Activated naive CD8-positive, alpha-beta T cell (primary cell): Measurements from ENCODE around the gene RBBP8NL.

Source experiments
- H3K27ac Mint-ChIP-seq: one replicate; pipeline ENCODE4 v1.8.0; 2021; ENCODE audit warnings: mixed read lengths
- H3K27me3 Mint-ChIP-seq: one replicate; pipeline ENCODE4 v1.8.0; 2021; ENCODE audit warnings: mixed read lengths
- H3K36me3 Mint-ChIP-seq: one replicate; pipeline ENCODE4 v1.8.0; 2021; ENCODE audit warnings: mixed read lengths
- H3K4me1 Mint-ChIP-seq: one replicate; pipeline ENCODE4 v1.8.0; 2021; ENCODE audit warnings: low read depth, mixed read lengths
- H3K4me3 Mint-ChIP-seq: one replicate; pipeline ENCODE4 v1.8.0; 2021; ENCODE audit warnings: mild to moderate bottlenecking, mixed read lengths
- H3K9me3 Mint-ChIP-seq: one replicate; pipeline ENCODE4 v1.8.0; 2021; ENCODE audit warnings: low read depth, mixed read lengths

Gene RBBP8NL

DNA sequence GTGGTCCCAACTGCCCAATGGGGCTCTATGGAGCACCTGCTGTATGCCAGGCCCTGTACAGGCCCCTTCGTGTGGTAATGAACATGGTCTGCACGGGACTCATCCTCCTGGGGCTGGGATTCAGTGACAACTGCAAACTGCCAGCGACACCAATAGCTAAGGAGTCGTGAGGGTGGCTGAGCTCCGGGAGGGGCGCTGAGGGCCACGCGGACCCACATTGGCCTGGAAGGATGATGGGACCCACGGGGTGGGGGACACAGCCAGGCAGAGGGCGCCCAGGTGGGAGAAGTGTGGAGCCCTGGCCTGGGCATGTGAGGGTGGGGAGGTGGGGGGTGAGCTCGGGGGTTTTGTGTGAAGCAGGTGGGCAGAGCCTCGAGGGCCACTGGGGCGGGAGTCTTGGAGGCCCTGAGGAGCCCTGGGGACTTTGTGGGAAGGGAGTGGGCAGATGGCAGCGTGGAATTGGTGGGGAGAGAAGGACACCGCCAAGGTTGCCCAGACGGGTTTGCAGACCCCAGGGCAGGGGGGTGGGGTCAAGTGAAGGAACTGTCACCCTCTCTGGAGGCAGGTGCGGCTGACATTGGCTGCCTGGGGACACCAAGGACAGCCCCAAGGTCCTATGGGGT, 26.0 kb upstream of the RBBP8NL start:
- H3K4me3 Mint-ChIP-seq, result no peak overlapping the region
- peaks cover 4% of the 10 kb centered on the region for H3K27me3 Mint-ChIP-seq
- H3K27ac Mint-ChIP-seq, result no peak overlapping the region
- no peaks in the 10 kb centered on the region for H3K4me1 Mint-ChIP-seq
- H3K9me3 Mint-ChIP-seq, result no peaks in the 10 kb centered on the region
- no peaks in the 10 kb centered on the region for H3K36me3 Mint-ChIP-seq

DNA sequence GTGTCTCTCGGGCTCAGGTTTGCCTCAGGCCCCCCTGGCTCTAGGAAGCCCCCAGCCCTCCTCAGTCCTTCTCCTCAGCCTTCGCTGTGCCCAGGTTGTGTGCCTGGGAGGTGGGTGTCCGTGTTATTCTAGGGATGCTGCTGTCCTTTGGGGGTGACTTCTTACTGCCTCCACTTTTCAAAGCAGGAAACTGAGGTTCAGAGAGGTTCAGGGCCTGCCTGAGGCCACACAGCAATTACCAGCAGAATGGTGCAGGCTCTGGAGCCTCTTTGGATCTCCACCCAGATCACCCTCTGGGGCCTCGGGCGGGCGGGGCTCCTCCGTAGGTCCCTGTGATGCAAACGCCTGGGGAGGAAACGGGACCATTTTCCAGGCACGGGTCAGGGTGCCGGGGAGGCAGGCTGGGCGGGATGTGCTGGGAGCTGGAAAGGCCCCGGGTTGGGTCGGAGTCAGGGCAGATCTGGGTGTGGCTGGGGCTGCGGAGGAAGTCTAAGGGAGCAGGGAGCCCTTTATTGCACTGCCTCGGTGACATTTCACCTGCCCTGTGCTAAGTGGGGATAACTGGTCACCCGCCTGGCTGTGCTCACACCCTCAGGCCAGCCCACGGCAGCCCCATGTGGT, 25.2 kb upstream of the RBBP8NL start:
- H3K9me3 Mint-ChIP-seq, result no peaks in the 10 kb centered on the region
- H3K36me3 Mint-ChIP-seq, result no peaks in the 10 kb centered on the region
- no peaks in the 10 kb centered on the region for H3K4me1 Mint-ChIP-seq
- H3K4me3 Mint-ChIP-seq, result no peak overlapping the region
- H3K27ac Mint-ChIP-seq, result no peak overlapping the region
- peaks cover 4% of the 10 kb centered on the region for H3K27me3 Mint-ChIP-seq

- no peak overlapping the region for H3K4me3 Mint-ChIP-seq
- H3K9me3 Mint-ChIP-seq, result no peaks in the 10 kb centered on the region
- peaks cover 4% of the 10 kb centered on the region for H3K27me3 Mint-ChIP-seq
- no peak overlapping the region for H3K27ac Mint-ChIP-seq
- no peaks in the 10 kb centered on the region for H3K4me1 Mint-ChIP-seq
- no peaks in the 10 kb centered on the region for H3K36me3 Mint-ChIP-seq
Observed at GRCh38 chr20:62451970-62452369, 24.6 kb upstream of the RBBP8NL start.

GRCh38 chr20:62451156-62451767, 23.9 kb upstream of the RBBP8NL start:
- H3K27ac Mint-ChIP-seq, result no peak overlapping the region
- H3K4me1 Mint-ChIP-seq, result no peaks in the 10 kb centered on the region
- H3K27me3 Mint-ChIP-seq, result peaks cover 4% of the 10 kb centered on the region
- H3K36me3 Mint-ChIP-seq, result no peaks in the 10 kb centered on the region
- no peaks in the 10 kb centered on the region for H3K9me3 Mint-ChIP-seq
- no peak overlapping the region for H3K4me3 Mint-ChIP-seq

DNA sequence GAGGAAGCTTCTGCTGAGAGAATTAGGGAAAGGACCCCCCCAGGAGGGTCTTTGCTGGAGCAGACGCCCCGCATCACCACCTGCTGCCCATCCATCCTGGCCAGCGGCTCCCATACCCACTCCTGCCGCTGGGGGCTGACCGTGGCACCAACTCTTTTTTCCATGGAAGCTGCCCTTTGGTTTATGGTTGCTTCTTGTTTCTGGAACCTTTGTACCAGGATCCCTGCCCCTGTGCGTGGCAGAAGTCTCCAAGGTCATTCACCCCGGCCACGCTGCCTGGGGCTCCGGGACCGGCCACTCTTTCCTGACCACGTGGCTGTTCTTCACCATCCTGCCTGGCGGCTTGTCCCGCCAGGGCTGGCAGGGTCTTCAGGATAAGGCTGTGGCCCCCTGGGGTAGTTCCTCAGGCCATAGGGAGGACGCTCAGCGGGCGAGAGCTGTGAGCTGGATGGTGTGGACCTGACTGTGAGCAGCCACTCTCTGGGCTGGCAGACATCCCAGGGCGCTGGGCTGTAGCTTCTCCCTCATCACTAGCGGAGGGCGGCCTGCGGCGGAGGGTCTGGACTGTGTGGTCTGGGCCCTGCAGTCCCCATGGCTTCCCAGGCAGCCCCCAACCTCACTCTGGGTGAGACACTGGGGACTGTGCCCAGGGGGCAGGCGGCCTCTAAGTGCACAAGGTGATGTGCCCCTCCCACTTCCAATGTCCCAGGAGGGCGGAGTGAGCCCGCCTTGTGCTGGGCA, 22.8 kb upstream of the RBBP8NL start:
- Mint-ChIP-seq H3K27ac (no peak overlapping the region), H3K27me3 (peaks cover 3% of the 10 kb centered on the region), H3K36me3 (no peaks in the 10 kb centered on the region), H3K4me1 (no peaks in the 10 kb centered on the region), H3K4me3 (no peak overlapping the region), H3K9me3 (no peaks in the 10 kb centered on the region)

- Mint-ChIP-seq H3K27ac (no peak overlapping the region), H3K4me3 (no peak overlapping the region), H3K36me3 (no peaks in the 10 kb centered on the region), H3K9me3 (no peaks in the 10 kb centered on the region), H3K4me1 (no peaks in the 10 kb centered on the region), H3K27me3 (peaks cover 3% of the 10 kb centered on the region)
Observed at GRCh38 chr20:62448788-62449187, 21.4 kb upstream of the RBBP8NL start.

DNA sequence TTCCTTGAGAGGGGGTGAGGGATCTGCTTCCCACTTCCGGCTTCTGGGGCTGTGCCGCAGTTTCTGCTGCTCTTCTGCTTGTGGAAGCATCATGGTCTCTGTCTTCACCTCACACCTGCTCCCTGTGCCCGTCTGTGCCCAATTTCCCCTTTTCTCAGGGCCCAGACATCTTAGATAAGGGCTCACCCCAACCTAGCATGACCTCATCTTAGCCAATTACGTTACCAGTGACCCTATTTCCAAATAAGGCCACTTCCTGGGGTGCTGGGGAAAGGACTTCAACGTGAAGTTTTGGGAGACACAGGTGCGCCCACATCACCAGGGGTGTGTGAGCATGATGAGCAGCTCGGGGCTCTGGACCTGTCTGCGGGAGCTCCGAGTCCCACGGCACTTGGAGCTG, 20.7 kb upstream of the RBBP8NL start:
- H3K27ac Mint-ChIP-seq, result no peak overlapping the region
- no peak overlapping the region for H3K4me3 Mint-ChIP-seq
- H3K9me3 Mint-ChIP-seq, result no peaks in the 10 kb centered on the region
- H3K36me3 Mint-ChIP-seq, result no peaks in the 10 kb centered on the region
- no peaks in the 10 kb centered on the region for H3K4me1 Mint-ChIP-seq
- H3K27me3 Mint-ChIP-seq, result peaks cover 3% of the 10 kb centered on the region

GRCh38 chr20:62446888-62447869, 19.8 kb upstream of the RBBP8NL start:
- Mint-ChIP-seq H3K36me3 (no peaks in the 10 kb centered on the region), H3K27me3 (peaks cover 3% of the 10 kb centered on the region), H3K27ac (no peak overlapping the region), H3K4me3 (no peak overlapping the region), H3K9me3 (no peaks in the 10 kb centered on the region), H3K4me1 (no peaks in the 10 kb centered on the region)

DNA sequence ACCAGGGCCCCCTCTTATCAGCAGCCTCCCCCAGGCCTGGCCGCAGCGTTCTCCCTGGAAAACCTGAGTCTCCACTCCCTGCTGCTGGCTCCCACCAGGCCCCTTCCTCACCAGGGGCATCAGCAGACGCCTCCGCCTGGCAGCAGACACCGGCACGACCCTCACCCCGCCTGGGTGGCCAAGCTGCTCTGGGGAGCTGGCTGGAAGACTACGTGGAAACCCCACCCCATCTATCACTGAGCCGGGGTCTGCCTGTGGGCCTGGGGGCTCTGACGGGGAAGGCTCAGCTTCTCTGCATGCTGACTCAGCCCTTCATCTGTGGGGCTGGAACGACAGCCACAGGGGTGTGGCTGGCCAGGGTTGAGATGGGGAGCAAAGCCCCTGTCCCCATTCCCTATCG, 19.1 kb upstream of the RBBP8NL start:
- Mint-ChIP-seq H3K27me3 (peaks cover 3% of the 10 kb centered on the region), H3K36me3 (no peaks in the 10 kb centered on the region), H3K27ac (no peak overlapping the region)

GRCh38 chr20:62445553-62446340, 18.4 kb upstream of the RBBP8NL start:
- no peak overlapping the region for H3K27ac Mint-ChIP-seq
- no peak overlapping the region for H3K4me3 Mint-ChIP-seq
- peaks cover 3% of the 10 kb centered on the region for H3K27me3 Mint-ChIP-seq
- no peaks in the 10 kb centered on the region for H3K36me3 Mint-ChIP-seq
- no peaks in the 10 kb centered on the region for H3K4me1 Mint-ChIP-seq
- no peaks in the 10 kb centered on the region for H3K9me3 Mint-ChIP-seq

More for the DNA sequence above, 19.1 kb upstream of the RBBP8NL start:
- no peak overlapping the region for H3K4me3 Mint-ChIP-seq
- H3K4me1 Mint-ChIP-seq, result no peaks in the 10 kb centered on the region
- H3K9me3 Mint-ChIP-seq, result no peaks in the 10 kb centered on the region

DNA sequence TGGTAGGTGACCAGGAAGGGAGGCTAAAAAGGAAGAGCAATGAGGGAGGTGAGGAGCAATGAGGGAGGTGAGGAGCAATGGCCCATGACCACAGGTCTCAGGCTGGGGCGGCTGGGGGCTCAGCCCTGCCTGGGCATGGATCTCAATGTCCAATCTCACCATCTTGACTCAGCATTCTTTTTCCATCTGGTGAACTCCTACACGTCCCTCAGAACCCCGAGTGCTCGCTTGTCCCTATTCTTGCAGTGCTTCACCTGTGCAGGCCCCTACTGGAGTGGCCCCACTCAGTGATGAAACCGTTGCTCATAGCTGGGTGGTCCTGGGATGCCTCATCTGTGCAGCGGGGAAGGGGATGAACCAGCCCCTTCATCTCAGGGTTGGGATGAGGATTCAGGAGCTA, 16.9 kb upstream of the RBBP8NL start:
- Mint-ChIP-seq H3K27me3 (no peaks in the 10 kb centered on the region), H3K36me3 (no peaks in the 10 kb centered on the region), H3K4me1 (no peaks in the 10 kb centered on the region), H3K9me3 (no peaks in the 10 kb centered on the region), H3K4me3 (no peak overlapping the region), H3K27ac (no peak overlapping the region)

DNA sequence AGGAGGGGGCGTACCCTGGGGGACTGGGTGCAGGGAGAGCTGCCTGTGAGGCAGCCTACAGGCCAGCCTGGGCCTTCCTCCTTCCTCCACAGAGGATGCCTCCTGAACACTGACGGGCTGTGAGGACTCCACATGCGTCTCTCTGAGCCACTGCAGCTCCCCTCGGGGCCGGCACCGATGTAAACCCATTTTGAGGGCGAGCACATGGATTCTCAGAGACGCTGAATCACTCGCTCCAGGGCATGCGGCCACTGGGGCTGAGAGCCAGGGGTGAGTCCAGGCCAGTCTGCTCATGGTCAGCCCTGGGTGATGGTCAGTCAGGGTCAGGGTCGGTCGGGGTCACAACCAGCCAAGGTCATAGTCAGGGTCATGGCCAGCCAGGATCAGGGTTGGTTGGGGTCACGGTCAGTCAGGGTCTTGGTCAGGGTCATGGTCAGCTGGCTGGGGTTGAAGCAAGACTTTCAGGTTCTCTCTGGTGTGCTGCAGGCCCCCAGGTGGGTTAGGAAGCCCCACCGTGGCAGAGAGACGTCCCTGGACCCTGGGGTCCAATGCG, 14.7 kb upstream of the RBBP8NL start:
- Mint-ChIP-seq H3K36me3 (no peaks in the 10 kb centered on the region), H3K4me1 (no peaks in the 10 kb centered on the region), H3K27me3 (no peaks in the 10 kb centered on the region), H3K4me3 (no peak overlapping the region), H3K27ac (no peak overlapping the region), H3K9me3 (no peaks in the 10 kb centered on the region)

DNA sequence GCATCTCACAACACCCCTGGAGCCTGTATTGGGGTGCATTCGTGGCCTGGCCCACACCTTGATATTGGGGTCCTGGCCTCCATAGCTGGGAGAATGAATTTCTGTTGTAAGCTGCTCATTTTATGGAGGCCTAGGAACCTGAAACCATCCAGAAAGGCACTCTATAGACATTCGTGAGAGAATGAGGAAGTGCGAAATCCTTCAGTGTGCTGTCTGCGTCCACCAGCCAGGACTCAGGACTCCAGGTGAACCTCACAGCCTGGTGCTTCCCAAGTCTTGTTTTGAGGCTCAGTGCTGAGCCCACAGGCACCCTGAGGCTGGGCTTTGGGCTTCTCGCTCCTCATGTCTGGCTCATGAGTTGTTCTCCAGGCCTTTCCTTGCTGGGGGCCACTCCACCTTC, 11.9 kb upstream of the RBBP8NL start:
- peaks cover 13% of the 10 kb centered on the region for H3K27me3 Mint-ChIP-seq

More for the DNA sequence above, 11.9 kb upstream of the RBBP8NL start:
- no peaks in the 10 kb centered on the region for H3K36me3 Mint-ChIP-seq
- H3K4me1 Mint-ChIP-seq, result no peaks in the 10 kb centered on the region
- H3K9me3 Mint-ChIP-seq, result no peaks in the 10 kb centered on the region
- H3K4me3 Mint-ChIP-seq, result no peak overlapping the region
- H3K27ac Mint-ChIP-seq, result no peak overlapping the region
